Measurements from ENCODE around the gene SEPTIN12.

DNA sequence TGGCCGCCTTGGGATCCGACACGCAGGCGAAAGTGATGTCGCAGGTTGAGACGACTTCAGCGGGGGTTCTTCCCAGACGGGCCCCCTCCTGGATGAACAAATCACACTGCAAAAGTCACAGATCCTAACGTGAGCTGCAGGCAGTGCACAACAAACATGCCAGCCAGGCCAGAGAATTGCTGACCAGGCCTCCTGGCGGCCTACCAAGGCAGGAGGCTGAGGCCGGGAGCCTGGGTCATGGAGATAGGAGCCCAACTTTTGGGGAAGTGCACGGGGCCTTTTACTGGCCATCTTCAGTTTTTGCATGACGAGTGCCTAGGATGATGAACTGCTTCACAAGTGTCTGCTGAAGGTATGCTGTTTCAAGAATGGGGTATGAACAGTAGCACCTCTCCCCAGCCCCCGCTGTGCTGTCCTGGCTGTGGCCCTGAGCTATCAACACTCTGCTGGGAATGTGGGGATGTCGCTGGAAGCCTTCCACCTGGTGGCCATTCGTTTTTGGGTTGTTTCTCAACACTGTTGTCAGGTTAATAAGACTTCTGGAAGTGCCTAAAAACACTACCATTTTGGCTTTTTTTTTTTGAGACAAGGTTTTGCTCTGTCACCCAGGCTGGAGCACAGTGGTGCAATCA is 26.5 kb upstream of the SEPTIN12 start:
- TF ChIP-seq CTCF (conservative IDR thresholded peaks at IDR 0.05; ENCODE audit: low read length), result no peak
- TF ChIP-seq EZH2phosphoT487 (IDR thresholded peaks at IDR 0.05; ENCODE audit: borderline replicate concordance), result no peak
